ENCODE measurements around the gene FARP1.

GRCh38 chr13:98399756-98400155 lies 256.9 kb downstream of the FARP1 start:
- no peak for TF ChIP-seq ZNF532 (CRISPR knock-in tag; IDR thresholded peaks at IDR 0.05; ENCODE audit: borderline replicate concordance)
- no peak for TF ChIP-seq FOXJ3 (CRISPR knock-in tag; IDR thresholded peaks at IDR 0.05; ENCODE audit: borderline replicate concordance)

All from WTC11 (cell line).